SK-N-SH (cell line): Measurements from ENCODE around the gene ABCA1.

Experiments used
- FOXJ3 ChIP-seq: sonication (generic); formaldehyde crosslinking; IDR thresholded peaks from 2 replicates; pipeline ENCODE4 v1.5.1; 2020; ENCODE audit warnings: mild to moderate bottlenecking, missing genetic modification reagents
- GABPA ChIP-seq: IDR thresholded peaks from 2 replicates; pipeline ENCODE4 v1.4.0; 2012; ENCODE audit warnings: low read depth, mild to moderate bottlenecking
- GATA2 ChIP-seq: sonication (generic); formaldehyde crosslinking; IDR thresholded peaks from 2 replicates; pipeline ENCODE4 v1.5.0; 2020; ENCODE audit warnings: mild to moderate bottlenecking, missing genetic modification reagents
- NFIC ChIP-seq: IDR thresholded peaks from 2 replicates; pipeline ENCODE4 v1.4.0; 2012; ENCODE audit warnings: borderline replicate concordance
- POLR2AphosphoS5 ChIP-seq: IDR thresholded peaks from 2 replicates; pipeline ENCODE4 v1.6.1; 2012; ENCODE audit warnings: low read depth, low read length
- RXRA ChIP-seq: IDR thresholded peaks from 2 replicates; pipeline ENCODE4 v1.4.0; 2012; ENCODE audit warnings: low read depth, mild to moderate bottlenecking, borderline replicate concordance
- SIN3A ChIP-seq: IDR thresholded peaks from 2 replicates; pipeline ENCODE4 v1.6.1; 2012; ENCODE audit warnings: low read depth, mild to moderate bottlenecking, low read length, moderate library complexity, borderline replicate concordance
- TAF1 ChIP-seq: IDR thresholded peaks from 2 replicates; pipeline ENCODE4 v1.6.1; 2012; ENCODE audit warnings: low read depth, mild to moderate bottlenecking, low read length, moderate library complexity, borderline replicate concordance
- YY1 ChIP-seq: IDR thresholded peaks from 2 replicates; pipeline ENCODE4 v1.4.0; 2012; ENCODE audit warnings: low read depth, mild to moderate bottlenecking
- TF ChIP-seq, protein P1 (sequence below): fragments of 200-600 bp; sonication (generic); IDR thresholded peaks from 2 replicates; pipeline ENCODE4 v1.6.1; 2017; ENCODE audit warnings: antibody characterized with exemption, mild to moderate bottlenecking, moderate library complexity
- TF ChIP-seq, protein P2 (sequence below): IDR thresholded peaks from 2 replicates; pipeline ENCODE4 v1.4.0; 2012; ENCODE audit warnings: low read depth
- TF ChIP-seq, protein P3 (sequence below): fragments of 150-350 bp; IDR thresholded peaks from 2 replicates; pipeline ENCODE4 v1.6.1; 2017; ENCODE audit warnings: antibody characterized with exemption, low read length, low read depth, borderline replicate concordance
- TF ChIP-seq, protein P4 (sequence below): fragments of 150-350 bp; IDR thresholded peaks from 2 replicates; pipeline ENCODE4 v1.6.1; 2016; ENCODE audit warnings: mild to moderate bottlenecking, low read depth, low read length
- TF ChIP-seq, protein P5 (sequence below): IDR thresholded peaks from 2 replicates; pipeline ENCODE4 v1.6.1; 2012; ENCODE audit warnings: mild to moderate bottlenecking, low read depth, low read length, moderate library complexity

DNA sequence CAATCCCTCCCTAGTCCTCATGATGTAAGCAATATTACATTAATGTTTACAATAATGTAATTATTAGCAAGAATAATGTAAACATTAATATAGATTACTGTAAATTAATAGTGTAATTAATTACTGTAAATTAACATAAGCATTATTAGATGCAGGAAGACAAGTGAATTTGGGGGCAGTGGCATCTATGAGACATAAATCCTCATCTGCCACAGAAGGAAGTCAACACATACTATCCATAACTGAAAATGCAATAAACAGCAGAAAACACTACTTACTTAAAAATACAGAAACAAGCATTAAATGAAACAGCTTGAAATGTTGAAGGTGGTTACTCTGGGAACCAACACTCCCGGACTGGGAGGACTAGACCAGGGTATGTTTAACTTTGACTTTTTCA is 181.2 kb downstream of the ABCA1 start:
- TF ChIP-seq TAF1, result no peak
- TF ChIP-seq, protein P1, sequence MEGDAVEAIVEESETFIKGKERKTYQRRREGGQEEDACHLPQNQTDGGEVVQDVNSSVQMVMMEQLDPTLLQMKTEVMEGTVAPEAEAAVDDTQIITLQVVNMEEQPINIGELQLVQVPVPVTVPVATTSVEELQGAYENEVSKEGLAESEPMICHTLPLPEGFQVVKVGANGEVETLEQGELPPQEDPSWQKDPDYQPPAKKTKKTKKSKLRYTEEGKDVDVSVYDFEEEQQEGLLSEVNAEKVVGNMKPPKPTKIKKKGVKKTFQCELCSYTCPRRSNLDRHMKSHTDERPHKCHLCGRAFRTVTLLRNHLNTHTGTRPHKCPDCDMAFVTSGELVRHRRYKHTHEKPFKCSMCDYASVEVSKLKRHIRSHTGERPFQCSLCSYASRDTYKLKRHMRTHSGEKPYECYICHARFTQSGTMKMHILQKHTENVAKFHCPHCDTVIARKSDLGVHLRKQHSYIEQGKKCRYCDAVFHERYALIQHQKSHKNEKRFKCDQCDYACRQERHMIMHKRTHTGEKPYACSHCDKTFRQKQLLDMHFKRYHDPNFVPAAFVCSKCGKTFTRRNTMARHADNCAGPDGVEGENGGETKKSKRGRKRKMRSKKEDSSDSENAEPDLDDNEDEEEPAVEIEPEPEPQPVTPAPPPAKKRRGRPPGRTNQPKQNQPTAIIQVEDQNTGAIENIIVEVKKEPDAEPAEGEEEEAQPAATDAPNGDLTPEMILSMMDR, result no peak
- no peak for TF ChIP-seq FOXJ3 (CRISPR knock-in tag)
- TF ChIP-seq, protein P2, sequence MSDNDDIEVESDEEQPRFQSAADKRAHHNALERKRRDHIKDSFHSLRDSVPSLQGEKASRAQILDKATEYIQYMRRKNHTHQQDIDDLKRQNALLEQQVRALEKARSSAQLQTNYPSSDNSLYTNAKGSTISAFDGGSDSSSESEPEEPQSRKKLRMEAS, result no peak
- TF ChIP-seq NFIC, result no peak
- TF ChIP-seq GABPA, result no peak
- TF ChIP-seq POLR2AphosphoS5, result no peak
- TF ChIP-seq, protein P3, sequence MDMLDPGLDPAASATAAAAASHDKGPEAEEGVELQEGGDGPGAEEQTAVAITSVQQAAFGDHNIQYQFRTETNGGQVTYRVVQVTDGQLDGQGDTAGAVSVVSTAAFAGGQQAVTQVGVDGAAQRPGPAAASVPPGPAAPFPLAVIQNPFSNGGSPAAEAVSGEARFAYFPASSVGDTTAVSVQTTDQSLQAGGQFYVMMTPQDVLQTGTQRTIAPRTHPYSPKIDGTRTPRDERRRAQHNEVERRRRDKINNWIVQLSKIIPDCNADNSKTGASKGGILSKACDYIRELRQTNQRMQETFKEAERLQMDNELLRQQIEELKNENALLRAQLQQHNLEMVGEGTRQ, result no peak
- TF ChIP-seq GATA2 (CRISPR knock-in tag), result no peak
- TF ChIP-seq, protein P4, sequence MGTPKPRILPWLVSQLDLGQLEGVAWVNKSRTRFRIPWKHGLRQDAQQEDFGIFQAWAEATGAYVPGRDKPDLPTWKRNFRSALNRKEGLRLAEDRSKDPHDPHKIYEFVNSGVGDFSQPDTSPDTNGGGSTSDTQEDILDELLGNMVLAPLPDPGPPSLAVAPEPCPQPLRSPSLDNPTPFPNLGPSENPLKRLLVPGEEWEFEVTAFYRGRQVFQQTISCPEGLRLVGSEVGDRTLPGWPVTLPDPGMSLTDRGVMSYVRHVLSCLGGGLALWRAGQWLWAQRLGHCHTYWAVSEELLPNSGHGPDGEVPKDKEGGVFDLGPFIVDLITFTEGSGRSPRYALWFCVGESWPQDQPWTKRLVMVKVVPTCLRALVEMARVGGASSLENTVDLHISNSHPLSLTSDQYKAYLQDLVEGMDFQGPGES, result no peak
- TF ChIP-seq, protein P5, sequence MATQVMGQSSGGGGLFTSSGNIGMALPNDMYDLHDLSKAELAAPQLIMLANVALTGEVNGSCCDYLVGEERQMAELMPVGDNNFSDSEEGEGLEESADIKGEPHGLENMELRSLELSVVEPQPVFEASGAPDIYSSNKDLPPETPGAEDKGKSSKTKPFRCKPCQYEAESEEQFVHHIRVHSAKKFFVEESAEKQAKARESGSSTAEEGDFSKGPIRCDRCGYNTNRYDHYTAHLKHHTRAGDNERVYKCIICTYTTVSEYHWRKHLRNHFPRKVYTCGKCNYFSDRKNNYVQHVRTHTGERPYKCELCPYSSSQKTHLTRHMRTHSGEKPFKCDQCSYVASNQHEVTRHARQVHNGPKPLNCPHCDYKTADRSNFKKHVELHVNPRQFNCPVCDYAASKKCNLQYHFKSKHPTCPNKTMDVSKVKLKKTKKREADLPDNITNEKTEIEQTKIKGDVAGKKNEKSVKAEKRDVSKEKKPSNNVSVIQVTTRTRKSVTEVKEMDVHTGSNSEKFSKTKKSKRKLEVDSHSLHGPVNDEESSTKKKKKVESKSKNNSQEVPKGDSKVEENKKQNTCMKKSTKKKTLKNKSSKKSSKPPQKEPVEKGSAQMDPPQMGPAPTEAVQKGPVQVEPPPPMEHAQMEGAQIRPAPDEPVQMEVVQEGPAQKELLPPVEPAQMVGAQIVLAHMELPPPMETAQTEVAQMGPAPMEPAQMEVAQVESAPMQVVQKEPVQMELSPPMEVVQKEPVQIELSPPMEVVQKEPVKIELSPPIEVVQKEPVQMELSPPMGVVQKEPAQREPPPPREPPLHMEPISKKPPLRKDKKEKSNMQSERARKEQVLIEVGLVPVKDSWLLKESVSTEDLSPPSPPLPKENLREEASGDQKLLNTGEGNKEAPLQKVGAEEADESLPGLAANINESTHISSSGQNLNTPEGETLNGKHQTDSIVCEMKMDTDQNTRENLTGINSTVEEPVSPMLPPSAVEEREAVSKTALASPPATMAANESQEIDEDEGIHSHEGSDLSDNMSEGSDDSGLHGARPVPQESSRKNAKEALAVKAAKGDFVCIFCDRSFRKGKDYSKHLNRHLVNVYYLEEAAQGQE, result no peak
- no peak for TF ChIP-seq SIN3A
- no peak for TF ChIP-seq RXRA
- no peak for TF ChIP-seq YY1
